NK-92 (cell line): ENCODE results near the gene ISG20L2.
A peak's percentile ranks its signal among the peaks of the same experiment; 100 is the strongest.

Source experiments
- DNase-seq: peaks from one replicate; lab custom pipeline; 2025; ENCODE audit not compliant: unreplicated experiment; lab: John Stamatoyannopoulos, UW

ISG20L2 gene

DNA sequence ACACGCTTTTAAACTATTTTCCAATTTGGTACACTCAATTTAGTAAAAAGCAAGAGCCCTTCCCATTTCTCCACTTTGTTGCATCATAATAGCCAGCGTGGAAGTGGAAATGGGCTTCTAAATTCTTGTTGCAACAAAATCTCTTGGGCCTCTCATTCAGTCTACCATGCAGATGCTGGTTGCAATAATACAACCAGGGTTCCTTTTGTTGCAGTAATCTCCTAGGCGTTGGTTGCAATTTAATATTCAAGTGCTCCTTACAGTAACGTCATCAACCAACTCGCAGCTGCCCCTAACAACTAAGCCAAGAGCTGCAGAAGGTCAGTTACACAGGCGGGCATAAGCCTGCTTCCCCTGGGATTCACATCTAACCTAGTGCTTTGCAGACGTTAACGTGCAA is 25.7 kb upstream of the ISG20L2 start:
- no peak for DNase-seq

DNA sequence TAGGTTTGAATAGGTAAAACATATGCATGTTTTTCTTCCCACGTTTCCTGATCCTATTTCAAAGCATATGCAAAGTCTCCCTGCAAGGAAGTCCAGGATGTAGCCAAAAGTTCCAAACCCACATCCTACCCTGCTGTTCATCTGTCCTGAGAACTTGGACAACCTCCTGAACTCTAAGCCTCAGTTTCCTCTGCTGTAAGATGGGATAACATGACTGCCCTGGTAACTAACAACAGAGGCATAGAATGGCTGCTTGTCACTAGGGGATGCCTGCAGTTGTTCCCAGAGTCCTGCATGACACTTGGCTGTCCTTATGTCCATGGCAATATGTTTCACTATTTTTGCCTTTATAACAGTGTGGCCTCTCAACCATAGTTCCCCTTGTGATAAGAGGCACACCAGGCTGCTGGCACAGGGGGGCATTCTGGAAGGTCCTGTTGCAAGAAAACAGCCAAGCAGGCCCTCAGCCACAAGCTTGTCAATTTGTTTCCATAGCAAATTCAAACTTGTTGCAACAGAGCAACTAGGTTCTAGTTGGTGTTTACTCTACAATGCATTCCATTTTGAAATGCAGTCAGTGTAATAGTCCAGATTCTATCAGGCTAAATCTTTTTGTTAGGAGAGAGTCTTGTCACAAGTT is 24.4 kb upstream of the ISG20L2 start:
- DNase-seq = no peak

DNA sequence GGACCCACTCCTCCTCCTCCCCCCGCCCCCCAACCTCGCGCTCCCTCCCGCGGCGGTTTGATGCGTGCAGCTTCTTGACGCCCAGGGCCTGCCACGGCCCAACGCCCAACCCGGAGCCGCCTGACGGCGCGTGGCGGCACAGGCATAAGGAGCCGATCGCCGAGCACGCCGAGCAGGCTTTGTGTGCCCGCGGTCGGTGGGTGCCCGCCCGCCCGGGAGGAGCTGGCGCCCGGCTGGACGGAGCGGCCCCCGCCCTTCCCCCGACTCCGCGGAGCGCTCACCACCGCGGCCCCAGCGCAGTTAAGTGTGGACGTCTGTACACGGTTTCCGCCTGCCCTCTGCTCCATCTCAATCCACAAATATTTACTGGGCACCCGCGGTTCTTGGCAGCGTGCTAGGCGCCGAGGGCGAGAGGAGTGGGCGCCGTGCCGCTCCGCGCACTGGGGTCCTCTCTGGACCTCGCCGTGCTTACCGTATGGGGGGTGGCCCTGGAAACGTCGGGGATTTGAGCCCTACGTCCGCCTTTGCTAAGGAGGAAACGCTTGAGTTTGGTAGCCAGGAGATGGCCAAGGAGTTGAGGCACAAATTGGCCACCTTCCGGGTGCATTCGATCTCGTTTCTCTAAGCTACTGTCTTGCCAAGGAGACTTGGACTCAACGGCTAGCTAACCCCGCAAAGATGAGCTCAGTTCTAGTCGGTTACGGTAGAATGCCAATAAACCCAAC is 23.4 kb upstream of the ISG20L2 start:
- DNase-seq = peak; percentile 81

- DNase-seq = no peak
These were observed 22.8 kb upstream of the ISG20L2 start, which contains the start of gene HDGF for GRCh38 chr1:156751451-156751756. Gene HDGF, minus strand, starts transcription at chr1:156751675. Its CDS starts 246 bp downstream, at chr1:156751429.

- no peak for DNase-seq
These were observed 22.3 kb upstream of the ISG20L2 start for GRCh38 chr1:156750711-156751450.

- no peak for DNase-seq
These were observed 21.7 kb upstream of the ISG20L2 start for GRCh38 chr1:156750191-156750672.

DNA sequence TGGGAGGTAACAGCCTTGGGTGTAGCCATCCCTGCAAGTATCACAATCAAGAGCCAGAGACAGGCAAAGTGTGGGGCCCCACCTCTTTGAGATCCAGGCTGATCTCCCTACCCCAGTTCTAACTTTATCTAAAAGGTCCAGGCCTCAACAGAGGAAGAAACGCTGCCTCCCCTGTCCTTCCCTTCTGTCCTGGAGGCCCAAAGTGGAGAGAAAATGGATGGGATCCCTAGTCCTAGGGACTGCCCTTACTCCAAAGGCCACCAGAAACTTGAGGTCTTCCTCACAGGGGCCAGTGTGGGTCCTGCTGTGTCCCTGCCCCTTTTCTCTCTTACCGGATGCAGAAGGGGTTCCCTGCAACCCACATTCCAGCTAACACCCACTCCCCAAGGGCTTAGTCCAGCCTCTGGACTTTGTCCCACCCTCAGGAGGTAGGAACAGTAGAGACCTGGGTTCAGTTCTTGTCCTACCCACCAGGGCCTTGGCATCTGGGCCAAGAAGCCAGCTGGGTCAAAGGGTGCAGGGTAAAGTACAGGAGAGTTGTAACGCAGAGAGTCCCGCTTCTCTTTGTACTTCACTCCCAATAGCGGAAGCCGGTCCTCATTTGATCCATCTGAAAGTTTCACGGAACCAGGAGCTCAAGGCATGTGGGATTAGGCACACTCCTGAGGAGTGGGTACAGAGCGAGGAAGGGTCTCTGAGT is 21.0 kb upstream of the ISG20L2 start:
- DNase-seq = no peak

- DNase-seq = no peak
These were observed 20.3 kb upstream of the ISG20L2 start for GRCh38 chr1:156748670-156749418.

DNA sequence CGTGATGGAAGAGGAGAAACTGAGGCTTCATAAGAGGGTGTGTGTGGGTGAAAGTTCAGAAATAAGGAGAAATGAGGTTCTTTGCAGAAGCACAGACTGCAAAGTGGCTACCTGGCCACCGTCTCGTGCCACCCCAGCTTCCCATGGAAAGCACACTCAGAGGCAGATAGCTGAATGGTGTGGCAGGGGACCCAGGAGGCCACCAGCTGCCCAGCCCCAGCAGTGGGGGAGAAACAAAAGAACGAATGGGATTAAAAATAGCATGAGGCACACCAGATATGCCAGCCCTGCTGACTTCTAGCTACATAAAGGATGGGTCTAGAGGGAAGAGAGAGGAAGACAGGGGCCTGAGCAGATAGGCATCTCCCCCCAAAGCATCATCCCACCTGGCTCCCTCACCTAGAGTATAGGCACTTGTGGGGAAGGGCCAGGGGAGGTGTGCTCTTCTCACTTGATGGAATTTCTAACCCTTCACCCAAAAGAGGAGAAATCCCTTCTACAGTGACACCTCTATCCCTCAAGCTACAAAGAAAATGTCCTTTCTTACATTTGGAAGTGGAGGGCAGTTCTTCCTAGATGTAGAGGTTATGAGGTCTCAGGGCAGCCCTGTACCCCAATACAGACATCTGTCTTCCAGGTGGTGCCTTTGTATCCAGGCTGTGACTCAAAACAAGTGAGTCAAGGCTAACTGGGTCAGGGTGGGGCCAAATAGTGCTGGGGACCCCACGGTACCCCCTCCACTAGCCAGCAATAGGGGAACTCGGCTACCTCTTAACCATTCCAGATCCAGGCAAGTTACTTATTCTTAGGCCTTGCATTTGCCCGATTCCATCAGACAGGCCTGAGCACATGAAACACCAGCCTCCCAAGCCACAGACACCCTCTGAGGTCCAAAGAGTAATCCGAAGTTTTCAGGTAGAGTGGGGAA is 19.4 kb upstream of the ISG20L2 start:
- DNase-seq = no peak

- DNase-seq = no peak
These were observed 18.4 kb upstream of the ISG20L2 start for GRCh38 chr1:156746728-156747631.

GRCh38 chr1:156746406-156746727 is 17.8 kb upstream of the ISG20L2 start:
- DNase-seq = no peak

DNA sequence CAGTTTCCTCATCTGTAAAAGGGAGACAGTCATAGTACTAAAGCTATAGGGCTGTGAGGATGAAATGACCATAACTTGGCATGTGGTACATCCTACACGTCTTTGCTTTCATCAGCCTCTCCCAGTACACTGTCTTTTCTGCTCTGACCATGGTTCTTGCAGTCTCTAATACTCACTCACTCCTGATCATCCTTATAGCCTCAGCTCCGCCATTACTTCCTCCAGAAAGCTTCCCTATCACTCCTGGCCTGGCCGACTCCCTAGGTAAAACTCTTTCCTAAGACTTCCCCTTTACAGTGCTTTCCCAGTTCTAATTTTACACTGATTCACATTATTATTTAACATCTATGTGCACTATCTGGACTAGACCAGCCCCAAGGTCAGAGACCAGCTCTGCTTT is 17.3 kb upstream of the ISG20L2 start:
- DNase-seq = no peak

DNA sequence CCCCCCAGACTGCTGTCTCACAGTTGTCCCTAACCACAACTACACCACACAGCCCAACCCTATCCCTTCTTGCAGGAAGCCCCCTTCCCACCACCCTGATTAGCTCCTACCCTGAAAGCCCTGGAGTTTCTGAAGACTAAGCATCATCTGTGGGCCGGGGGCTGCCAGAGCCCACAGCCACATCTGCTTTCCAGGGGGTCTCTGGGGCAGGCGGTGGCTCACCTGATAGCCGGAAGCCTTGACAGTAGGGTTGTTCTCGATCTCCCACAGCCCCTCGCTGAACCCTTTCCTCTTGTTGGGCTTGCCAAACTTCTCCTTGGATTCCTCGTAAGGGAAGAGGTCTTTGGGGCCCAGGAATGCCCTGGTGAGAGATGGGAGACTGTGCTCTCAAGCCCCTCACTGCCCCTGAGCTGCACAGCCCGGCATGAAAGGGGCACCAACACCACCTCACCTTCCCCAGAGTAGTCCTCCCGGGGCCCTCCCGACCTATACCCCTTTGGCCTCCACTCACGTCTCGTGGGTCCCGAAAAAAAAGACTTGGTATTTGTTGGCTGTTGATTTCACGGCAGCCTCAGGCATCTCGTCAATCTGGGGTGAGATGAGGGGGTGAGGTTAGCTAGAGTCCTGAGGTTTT is 16.3 kb upstream of the ISG20L2 start:
- DNase-seq = no peak

DNA sequence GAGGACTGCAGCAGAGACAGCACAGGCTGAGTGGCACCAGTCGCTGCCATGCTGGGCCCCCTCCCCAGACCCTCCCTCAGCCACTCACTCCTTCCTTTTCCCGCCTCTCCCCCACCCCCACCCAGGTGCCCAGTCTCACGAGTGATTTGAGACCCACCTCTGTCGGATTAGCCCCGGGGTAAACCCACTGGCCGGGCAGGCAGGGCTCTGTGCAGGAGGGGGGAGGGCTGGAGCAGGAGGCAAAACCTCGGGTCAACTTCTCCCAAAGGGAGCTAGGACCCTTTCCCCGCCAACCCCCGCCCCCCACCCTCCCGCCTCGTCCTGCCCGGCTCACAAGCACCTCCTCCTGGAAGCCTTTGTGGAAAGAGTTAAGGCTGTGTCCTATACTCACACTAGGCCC is 15.8 kb upstream of the ISG20L2 start:
- no peak for DNase-seq

DNA sequence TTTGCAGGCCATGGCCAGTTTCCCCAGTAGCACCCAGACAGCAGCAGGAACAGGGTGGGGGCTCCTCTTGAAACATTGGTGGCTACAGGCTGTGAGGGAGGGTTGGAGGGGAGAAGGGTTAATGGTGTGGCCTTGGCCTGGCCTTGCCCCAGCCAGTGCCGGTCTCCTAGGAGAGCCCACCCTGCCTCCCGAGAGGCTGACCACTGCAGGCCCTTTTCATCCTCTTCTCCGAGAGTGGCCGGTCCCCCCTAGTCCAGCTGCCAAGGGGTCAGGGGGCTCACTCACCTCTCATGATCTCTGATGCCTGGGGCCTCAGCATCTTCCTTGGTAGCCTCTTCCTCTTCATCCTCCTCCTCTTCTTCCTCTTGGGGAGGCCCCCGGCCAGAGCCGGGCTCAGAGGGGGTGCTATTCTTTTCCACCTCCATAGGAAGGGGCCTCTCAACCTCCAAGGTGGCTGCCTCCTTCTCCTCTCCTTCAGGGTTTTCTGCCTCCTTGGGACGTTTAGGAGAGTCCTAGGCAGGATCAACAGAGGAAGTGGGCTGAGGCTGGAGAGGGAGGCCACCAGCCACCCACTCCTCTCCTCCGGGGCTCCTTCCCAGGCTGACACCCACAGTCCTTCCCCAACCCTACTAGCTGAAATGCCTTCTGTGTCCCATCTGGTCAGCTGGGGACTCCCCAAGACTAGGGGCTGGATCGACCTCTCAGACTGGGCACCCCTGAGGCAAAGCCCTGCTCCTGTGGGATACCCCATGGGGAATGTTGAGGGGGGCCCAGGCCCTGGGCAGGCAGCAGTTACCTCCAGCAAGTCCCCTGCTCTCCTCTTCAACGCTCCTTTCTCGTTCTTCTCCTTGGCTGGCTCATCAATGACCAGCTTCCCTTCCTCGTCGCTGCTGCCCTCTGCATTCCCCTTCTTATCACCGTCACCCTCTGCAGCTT is 15.1 kb upstream of the ISG20L2 start:
- no peak for DNase-seq

- no peak for DNase-seq
These were observed 14.2 kb upstream of the ISG20L2 start for GRCh38 chr1:156742801-156743200.

DNA sequence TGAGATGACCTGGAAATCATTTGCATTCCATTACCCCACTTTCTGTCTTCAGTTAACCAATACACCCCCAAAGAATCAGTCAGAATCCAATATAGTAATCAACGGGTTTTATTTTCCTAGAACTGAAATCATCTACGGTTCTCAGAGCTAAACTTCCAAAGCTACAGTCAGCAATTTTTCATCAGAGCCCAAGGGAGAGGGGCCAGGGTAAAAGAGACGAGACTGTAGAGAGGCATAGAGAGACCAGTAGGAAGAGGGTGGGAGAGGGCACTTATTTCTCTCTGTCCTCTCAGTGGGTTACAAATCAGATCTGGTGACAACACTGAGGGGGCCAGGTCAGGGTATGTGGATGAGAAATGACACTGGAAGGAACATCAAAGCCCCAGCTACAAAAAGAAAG is 13.5 kb upstream of the ISG20L2 start:
- DNase-seq = no peak
